Loucy (cell line): Measurements from ENCODE around the gene MYCL.

Experiments used
- H2AFZ ChIP-seq: fragments of 200-600 bp; sonication (generic); 2 replicates; pipeline ENCODE4 v1.6.0; 2016; ENCODE audit warnings: antibody characterized with exemption, mild to moderate bottlenecking, low read length, moderate library complexity
- H3F3A ChIP-seq: fragments of 200-600 bp; 2 replicates; pipeline ENCODE4 v1.6.0; 2016; ENCODE audit warnings: antibody characterized with exemption, low read depth, mild to moderate bottlenecking
- H3K27me3 ChIP-seq: fragments of 200-600 bp; sonication (generic); 2 replicates; pipeline ENCODE4 v1.6.1; 2014; ENCODE audit warnings: low read length, mild to moderate bottlenecking; ENCODE audit not compliant: insufficient read depth, poor library complexity, severe bottlenecking
- H3K36me3 ChIP-seq: fragments of 200-600 bp; sonication (generic); 2 replicates; pipeline ENCODE4 v1.6.1; 2016; ENCODE audit warnings: low read length; ENCODE audit not compliant: insufficient read depth
- H3K4me1 ChIP-seq: fragments of 200-600 bp; sonication (generic); 2 replicates; pipeline ENCODE4 v1.5.1; 2014; ENCODE audit warnings: low read length, mild to moderate bottlenecking; ENCODE audit not compliant: insufficient read depth, poor library complexity, severe bottlenecking
- H3K4me2 ChIP-seq: fragments of 200-600 bp; sonication (generic); 2 replicates; pipeline ENCODE4 v1.6.0; 2014; ENCODE audit warnings: antibody characterized with exemption, low read length, low read depth, mild to moderate bottlenecking; ENCODE audit not compliant: poor library complexity, severe bottlenecking
- H3K4me3 ChIP-seq: fragments of 200-600 bp; sonication (generic); 2 replicates; pipeline ENCODE4 v1.5.1; 2014; ENCODE audit warnings: low read length, mild to moderate bottlenecking, mixed read lengths; ENCODE audit not compliant: poor library complexity, severe bottlenecking
- H3K79me2 ChIP-seq: fragments of 200-600 bp; sonication (generic); 2 replicates; pipeline ENCODE4 v1.6.1; 2014; ENCODE audit warnings: low read length; ENCODE audit not compliant: insufficient read depth
- H3K9ac ChIP-seq: fragments of 200-600 bp; sonication (generic); 2 replicates; pipeline ENCODE4 v1.6.0; 2014; ENCODE audit warnings: mild to moderate bottlenecking, low read depth, low read length, moderate library complexity; ENCODE audit not compliant: poor library complexity, severe bottlenecking
- H3K9me2 ChIP-seq: fragments of 200-600 bp; sonication (generic); replicated peaks from 2 replicates; pipeline ENCODE4 v1.6.1; 2016; ENCODE audit warnings: low read depth, low read length, mixed read lengths
- H3K9me3 ChIP-seq: fragments of 200-600 bp; sonication (generic); 2 replicates; pipeline ENCODE4 v1.6.1; 2014; ENCODE audit warnings: mild to moderate bottlenecking, antibody characterized with exemption, low read length, low read depth; ENCODE audit not compliant: insufficient read depth
- H4K20me1 ChIP-seq: fragments of 200-600 bp; sonication (generic); 2 replicates; pipeline ENCODE4 v1.6.0; 2014; ENCODE audit warnings: antibody characterized with exemption, low read length, mild to moderate bottlenecking; ENCODE audit not compliant: insufficient read depth, poor library complexity, severe bottlenecking
- EZH2phosphoT487 ChIP-seq: fragments of 200-600 bp; IDR thresholded peaks from 2 replicates; pipeline ENCODE4 v1.6.1; 2018; ENCODE audit warnings: antibody characterized with exemption, mild to moderate bottlenecking, moderate library complexity, borderline replicate concordance
- TF ChIP-seq, protein P1 (sequence below): fragments of 200-600 bp; sonication (generic); conservative IDR thresholded peaks from 2 replicates; pipeline ENCODE4 v1.5.1; 2014; ENCODE audit warnings: mild to moderate bottlenecking, antibody characterized with exemption, low read length

MYCL gene

DNA sequence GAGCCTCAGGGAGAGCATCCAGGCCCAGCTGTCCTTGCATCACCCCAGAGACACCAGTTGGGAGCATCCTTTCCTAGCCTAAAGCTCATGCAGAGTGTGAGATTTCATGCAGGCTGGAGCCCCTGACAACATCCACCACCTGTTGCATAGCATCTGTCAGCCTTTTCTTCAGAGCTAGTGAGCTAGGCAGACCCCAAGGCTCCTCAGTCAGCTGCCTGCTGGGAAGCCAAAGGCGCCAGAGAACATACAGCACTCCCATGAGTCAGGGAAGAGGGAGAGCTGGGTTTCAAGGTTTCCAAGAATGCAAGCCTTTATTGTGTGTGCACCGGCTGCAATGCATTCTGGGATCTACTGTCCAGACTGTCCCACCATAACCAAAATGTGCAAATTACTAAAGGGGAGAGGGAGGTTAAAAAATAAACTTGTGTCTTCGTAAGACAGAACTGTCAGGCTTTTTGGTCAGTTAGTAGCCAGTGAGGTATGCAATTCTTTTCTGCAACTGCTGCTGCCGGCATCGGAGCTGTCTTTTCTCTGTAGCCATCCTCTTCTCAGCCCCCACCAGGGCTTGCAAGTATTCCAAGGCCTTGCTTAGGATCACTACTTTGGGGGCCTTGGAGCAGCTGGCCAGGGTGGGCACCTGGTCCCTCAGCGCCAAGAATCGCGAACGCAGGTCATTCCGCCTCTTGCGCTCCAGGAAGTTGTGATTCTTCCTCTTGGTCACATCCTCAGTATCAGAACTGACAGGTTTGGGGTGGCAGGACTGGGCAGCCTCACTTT lies 4.6 kb downstream of the MYCL start:
- H3K27me3 ChIP-seq: peaks cover 3% of the 10 kb centered on the region
- no peak overlapping the region for H3K9ac ChIP-seq
- TF ChIP-seq EZH2phosphoT487: no peak
- TF ChIP-seq, protein P1, sequence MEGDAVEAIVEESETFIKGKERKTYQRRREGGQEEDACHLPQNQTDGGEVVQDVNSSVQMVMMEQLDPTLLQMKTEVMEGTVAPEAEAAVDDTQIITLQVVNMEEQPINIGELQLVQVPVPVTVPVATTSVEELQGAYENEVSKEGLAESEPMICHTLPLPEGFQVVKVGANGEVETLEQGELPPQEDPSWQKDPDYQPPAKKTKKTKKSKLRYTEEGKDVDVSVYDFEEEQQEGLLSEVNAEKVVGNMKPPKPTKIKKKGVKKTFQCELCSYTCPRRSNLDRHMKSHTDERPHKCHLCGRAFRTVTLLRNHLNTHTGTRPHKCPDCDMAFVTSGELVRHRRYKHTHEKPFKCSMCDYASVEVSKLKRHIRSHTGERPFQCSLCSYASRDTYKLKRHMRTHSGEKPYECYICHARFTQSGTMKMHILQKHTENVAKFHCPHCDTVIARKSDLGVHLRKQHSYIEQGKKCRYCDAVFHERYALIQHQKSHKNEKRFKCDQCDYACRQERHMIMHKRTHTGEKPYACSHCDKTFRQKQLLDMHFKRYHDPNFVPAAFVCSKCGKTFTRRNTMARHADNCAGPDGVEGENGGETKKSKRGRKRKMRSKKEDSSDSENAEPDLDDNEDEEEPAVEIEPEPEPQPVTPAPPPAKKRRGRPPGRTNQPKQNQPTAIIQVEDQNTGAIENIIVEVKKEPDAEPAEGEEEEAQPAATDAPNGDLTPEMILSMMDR: no peak
- peaks cover 3% of the 10 kb centered on the region for H3K4me1 ChIP-seq
- no peak overlapping the region for H3K4me3 ChIP-seq
- H4K20me1 ChIP-seq: no peaks in the 10 kb centered on the region
- H2AFZ ChIP-seq: no peak overlapping the region
- no peaks in the 10 kb centered on the region for H3K79me2 ChIP-seq
- no peak overlapping the region for H3K4me2 ChIP-seq
- no peaks in the 10 kb centered on the region for H3K9me2 ChIP-seq
- no peaks in the 10 kb centered on the region for H3K36me3 ChIP-seq
- no peaks in the 10 kb centered on the region for H3K9me3 ChIP-seq
- no peaks in the 10 kb centered on the region for H3F3A ChIP-seq

- Histone ChIP-seq H3K9me2 (no peaks in the 10 kb centered on the region), H3K79me2 (no peaks in the 10 kb centered on the region), H3K9me3 (no peaks in the 10 kb centered on the region), H3K36me3 (no peaks in the 10 kb centered on the region), H2AFZ (no peak overlapping the region), H3K4me2 (no peak overlapping the region), H3K4me3 (no peak overlapping the region), H3K4me1 (no peaks in the 10 kb centered on the region), H3K27me3 (no peaks in the 10 kb centered on the region), H3F3A (no peaks in the 10 kb centered on the region), H3K9ac (no peak overlapping the region), H4K20me1 (no peaks in the 10 kb centered on the region)
- TF ChIP-seq, protein P1: no peak
- no peak for TF ChIP-seq EZH2phosphoT487
Observed at GRCh38 chr1:39895731-39896480, 5.8 kb downstream of the MYCL start.

GRCh38 chr1:39894884-39895495 lies 6.7 kb downstream of the MYCL start:
- Histone ChIP-seq H3K36me3 (no peaks in the 10 kb centered on the region), H3F3A (no peaks in the 10 kb centered on the region), H3K9ac (no peak overlapping the region), H3K4me2 (no peak overlapping the region), H4K20me1 (no peaks in the 10 kb centered on the region), H3K4me3 (no peak overlapping the region), H3K27me3 (no peaks in the 10 kb centered on the region), H3K9me2 (no peaks in the 10 kb centered on the region), H3K4me1 (no peaks in the 10 kb centered on the region), H3K9me3 (no peaks in the 10 kb centered on the region), H3K79me2 (no peaks in the 10 kb centered on the region), H2AFZ (no peak overlapping the region)
- TF ChIP-seq, protein P1: no peak
- TF ChIP-seq EZH2phosphoT487: no peak
